ENCODE measurements around the gene PCYT1A.

- TF ChIP-seq PTBP1 (IDR thresholded peaks at IDR 0.05; ENCODE audit: low read depth, low read length, poor library complexity, severe bottlenecking) (no peak), RFX5 (IDR thresholded peaks at IDR 0.05; ENCODE audit: low read depth, low read length) (no peak), SUZ12 (IDR thresholded peaks at IDR 0.05; ENCODE audit: low read depth, low read length) (no peak), CBFB (CRISPR knock-in tag; IDR thresholded peaks at IDR 0.05) (no peak), ERF (CRISPR knock-in tag; IDR thresholded peaks at IDR 0.05) (no peak), SMC3 (IDR thresholded peaks at IDR 0.05; ENCODE audit: low read length) (no peak), ZNF143 (CRISPR knock-in tag; IDR thresholded peaks at IDR 0.05) (no peak), ZBTB3 (CRISPR knock-in tag; IDR thresholded peaks at IDR 0.05; ENCODE audit: borderline replicate concordance, low read depth) (no peak), EP300 (IDR thresholded peaks at IDR 0.05; ENCODE audit: low read depth in 2 of 2, low read length in 2 of 2) (no peak), EP300 (CRISPR knock-in tag; IDR thresholded peaks at IDR 0.05; ENCODE audit: borderline replicate concordance) (no peak), ARHGAP35 (CRISPR knock-in tag; IDR thresholded peaks at IDR 0.05; ENCODE audit: borderline replicate concordance) (no peak), KLF6 (CRISPR knock-in tag; IDR thresholded peaks at IDR 0.05) (no peak)
- TF ChIP-seq, protein P1, sequence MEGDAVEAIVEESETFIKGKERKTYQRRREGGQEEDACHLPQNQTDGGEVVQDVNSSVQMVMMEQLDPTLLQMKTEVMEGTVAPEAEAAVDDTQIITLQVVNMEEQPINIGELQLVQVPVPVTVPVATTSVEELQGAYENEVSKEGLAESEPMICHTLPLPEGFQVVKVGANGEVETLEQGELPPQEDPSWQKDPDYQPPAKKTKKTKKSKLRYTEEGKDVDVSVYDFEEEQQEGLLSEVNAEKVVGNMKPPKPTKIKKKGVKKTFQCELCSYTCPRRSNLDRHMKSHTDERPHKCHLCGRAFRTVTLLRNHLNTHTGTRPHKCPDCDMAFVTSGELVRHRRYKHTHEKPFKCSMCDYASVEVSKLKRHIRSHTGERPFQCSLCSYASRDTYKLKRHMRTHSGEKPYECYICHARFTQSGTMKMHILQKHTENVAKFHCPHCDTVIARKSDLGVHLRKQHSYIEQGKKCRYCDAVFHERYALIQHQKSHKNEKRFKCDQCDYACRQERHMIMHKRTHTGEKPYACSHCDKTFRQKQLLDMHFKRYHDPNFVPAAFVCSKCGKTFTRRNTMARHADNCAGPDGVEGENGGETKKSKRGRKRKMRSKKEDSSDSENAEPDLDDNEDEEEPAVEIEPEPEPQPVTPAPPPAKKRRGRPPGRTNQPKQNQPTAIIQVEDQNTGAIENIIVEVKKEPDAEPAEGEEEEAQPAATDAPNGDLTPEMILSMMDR (CRISPR knock-in tag; IDR thresholded peaks at IDR 0.05) = no peak
- TF ChIP-seq, protein P2, sequence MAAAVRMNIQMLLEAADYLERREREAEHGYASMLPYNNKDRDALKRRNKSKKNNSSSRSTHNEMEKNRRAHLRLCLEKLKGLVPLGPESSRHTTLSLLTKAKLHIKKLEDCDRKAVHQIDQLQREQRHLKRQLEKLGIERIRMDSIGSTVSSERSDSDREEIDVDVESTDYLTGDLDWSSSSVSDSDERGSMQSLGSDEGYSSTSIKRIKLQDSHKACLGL (CRISPR knock-in tag; IDR thresholded peaks at IDR 0.05) = no peak
These were observed 51.9 kb downstream of the PCYT1A start for GRCh38 chr3:196235452-196236122.
